Tibial nerve (tissue), 4 donors: ENCODE data around the gene CD1D.

ENCODE experiments used
- CTCF ChIP-seq, 5 experiments: fragments of 200-600 bp in 3 of 5; fragments of 450-650 bp in 2 of 5; sonication (generic) in 3 of 5; IDR thresholded peaks; one replicate each; pipeline ENCODE4 v1.5.1; 2016 to 2019; ENCODE audit warnings: antibody characterized with exemption in 5 of 5, mild to moderate bottlenecking in 3 of 5, moderate library complexity in 2 of 5
- EP300 ChIP-seq, 2 donors: sonication (generic); formaldehyde crosslinking; IDR thresholded peaks; one replicate each; pipeline ENCODE4 v1.6.1; 2017; ENCODE audit warnings: antibody characterized with exemption in 2 of 2, mild to moderate bottlenecking in 1 of 2
- POLR2A ChIP-seq, 2 donors: fragments of 450-650 bp; IDR thresholded peaks; one replicate each; pipeline ENCODE4 v1.6.1; 2017; ENCODE audit warnings: antibody characterized with exemption in 2 of 2, mild to moderate bottlenecking in 2 of 2, moderate library complexity in 2 of 2

DNA sequence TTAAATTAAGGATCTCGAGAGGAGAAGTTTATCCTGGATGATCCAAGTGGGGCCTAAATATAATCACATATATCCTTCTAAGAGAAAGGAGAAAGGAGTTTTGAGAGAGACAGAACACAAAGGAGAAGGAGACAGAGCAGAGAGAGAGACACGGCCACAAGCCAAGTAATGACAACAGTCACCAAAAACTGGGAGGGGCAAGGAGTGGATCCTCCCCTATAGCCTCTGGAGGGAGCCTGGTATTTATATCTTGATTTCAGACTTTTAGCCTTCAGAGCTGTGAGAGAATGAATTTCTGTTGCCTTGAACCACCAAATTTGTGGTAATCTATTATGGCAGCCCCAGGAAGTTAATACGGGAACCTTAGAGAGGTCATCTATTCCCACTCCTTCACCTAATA, 49.5 kb upstream of the CD1D start:
- TF ChIP-seq CTCF (IDR thresholded peaks at IDR 0.05) (no peak), EP300 (IDR thresholded peaks at IDR 0.05) (no peak), POLR2A (IDR thresholded peaks at IDR 0.05) (no peak)
